ENCODE data around the gene CATSPERZ. TPM values are rescaled to one million over a fixed set of nuclear protein-coding genes. Genes with fewer than 3 reads are reported as not detected.

The CATSPERZ gene
- total and polyA plus RNA-seq, 2 donors (not counting 3 experiments of a cell fraction or from before 2014, with no cell fraction given), result 0.11 TPM; not detected in 1

DNA sequence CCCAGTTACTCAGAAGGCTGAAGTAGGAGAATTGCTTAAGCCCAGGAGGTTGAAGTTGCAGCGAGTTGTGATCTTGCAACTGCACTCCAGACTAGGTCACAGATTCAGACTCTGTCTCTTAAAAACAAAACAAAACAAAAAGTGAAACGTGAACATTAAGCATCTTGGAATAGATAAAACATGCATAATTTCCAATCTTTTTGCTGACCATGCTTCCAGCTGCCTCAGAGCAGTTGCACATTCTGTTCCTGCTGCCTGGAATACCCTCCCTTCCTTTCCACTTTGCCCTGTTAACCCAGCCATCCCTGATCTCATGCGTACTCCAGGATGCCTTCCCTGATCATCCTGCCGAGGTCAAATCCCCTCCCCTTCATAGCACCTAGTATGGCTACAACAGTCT lies 39.1 kb downstream of the CATSPERZ start:
- FAIRE-seq (no peak), DNase-seq (ENCODE audit: low read depth, low spot score) (no peak)
- no TSS peak for BruUV-seq (replicated peaks)
- TF ChIP-seq EZH2 (IDR thresholded peaks at IDR 0.05; ENCODE audit: borderline replicate concordance, low read depth, low read length, severe bottlenecking), result no peak
- no peak for TF ChIP-seq MYC (IDR thresholded peaks at IDR 0.05; ENCODE audit: low read depth, low read length)
- TF ChIP-seq, protein P1, sequence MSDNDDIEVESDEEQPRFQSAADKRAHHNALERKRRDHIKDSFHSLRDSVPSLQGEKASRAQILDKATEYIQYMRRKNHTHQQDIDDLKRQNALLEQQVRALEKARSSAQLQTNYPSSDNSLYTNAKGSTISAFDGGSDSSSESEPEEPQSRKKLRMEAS (IDR thresholded peaks at IDR 0.05; ENCODE audit: insufficient read depth, insufficient read length), result no peak
- no peak for TF ChIP-seq JUN (IDR thresholded peaks at IDR 0.05; ENCODE audit: borderline replicate concordance, insufficient read depth, insufficient read length, low read depth)
- no peak for TF ChIP-seq POLR2AphosphoS5 (IDR thresholded peaks at IDR 0.05; ENCODE audit: insufficient read depth, low read depth, low read length)
- no peak for TF ChIP-seq FOS (IDR thresholded peaks at IDR 0.05; ENCODE audit: borderline replicate concordance, insufficient read depth, low read length)
- H2AFZ ChIP-seq (ENCODE audit: low read depth, low read length), result no peak overlapping the region
- H3K36me3 ChIP-seq (ENCODE audit: control insufficient read depth in 2 of 2, extremely low read depth in 1 of 2, insufficient read depth in 2 of 2, low read length in 2 of 2), result no peaks in the 10 kb centered on the region
- no peak overlapping the region for H3K9ac ChIP-seq (replicated peaks; ENCODE audit: extremely low read depth, insufficient read depth, low read length)
- H3K27ac ChIP-seq (ENCODE audit: insufficient read depth, low read depth, low read length), result no peak overlapping the region
- no peaks in the 10 kb centered on the region for H3K9me3 ChIP-seq (replicated peaks; ENCODE audit: control insufficient read depth, insufficient read depth, low read length)
- H3K27me3 ChIP-seq (ENCODE audit: control insufficient read depth in 2 of 2, insufficient read depth in 2 of 2, low read length in 2 of 2), result no peaks in the 10 kb centered on the region
- dilution Hi-C loops (cut with MboI; ENCODE audit: extremely low pct_ligation_motif_present, low sequenced_read_pairs) (no loop called here), intact Hi-C loops (cut with micrococcal nuclease) (no loop called here)
- H3K4me2 ChIP-seq (ENCODE audit: insufficient read depth, low read length), result no peak overlapping the region
- no peak overlapping the region for H3K4me3 ChIP-seq (replicated peaks in 1 of 3; ENCODE audit: insufficient read depth in 1 of 3, low read depth in 1 of 3, low read length in 3 of 3)
- H3K4me1 ChIP-seq (ENCODE audit: control insufficient read depth, extremely low read depth, insufficient read depth, low read length), result no peaks in the 10 kb centered on the region
- ChIA-PET POLR2A (no interaction called here), CTCF (no interaction called here)
- no peaks in the 10 kb centered on the region for H3K79me2 ChIP-seq (ENCODE audit: control insufficient read depth, insufficient read depth, low read length)
- no peaks in the 10 kb centered on the region for H3K9me1 ChIP-seq (replicated peaks; ENCODE audit: control insufficient read depth, extremely low read depth, insufficient read depth, low read length)
- H4K20me1 ChIP-seq (replicated peaks; ENCODE audit: control insufficient read depth, extremely low read depth, insufficient read depth, low read length), result no peaks in the 10 kb centered on the region

DNA sequence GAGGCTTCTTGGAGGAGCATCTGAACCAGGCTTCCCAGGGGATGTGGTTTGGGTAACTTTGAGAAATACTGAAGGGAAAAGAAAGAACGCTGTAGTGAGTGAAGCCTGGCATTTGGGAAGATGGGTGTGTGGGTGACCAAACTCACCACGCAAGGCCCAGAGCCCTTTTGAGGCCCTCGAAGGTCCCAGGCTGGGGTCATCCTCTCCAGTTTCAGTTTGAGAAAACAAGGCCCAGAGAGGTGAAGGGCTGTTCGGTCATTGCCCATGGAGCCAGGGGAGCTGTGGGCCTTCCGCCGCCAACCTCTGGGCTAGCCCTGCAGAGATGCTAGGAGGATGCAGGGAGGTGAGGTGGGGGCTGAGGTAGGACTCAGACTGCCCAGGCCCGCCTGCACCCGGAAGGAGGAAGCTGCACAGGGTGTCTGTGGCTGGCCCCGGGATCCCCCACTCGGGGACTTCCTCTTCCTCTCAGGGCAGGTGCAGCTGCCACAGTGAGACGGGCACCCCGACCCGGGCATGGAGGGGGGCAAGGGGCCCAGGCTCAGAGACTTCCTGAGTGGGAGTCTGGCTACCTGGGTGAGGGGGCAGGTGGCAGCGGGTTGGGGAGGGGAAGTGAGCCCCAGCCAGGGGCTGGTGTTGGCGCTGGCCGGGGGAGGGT lies 39.7 kb downstream of the CATSPERZ start, which contains the start of gene CCDC88B:
Gene CCDC88B, plus strand, starts transcription at position 451 of the 655 bp plus-strand sequence. Its CDS starts 63 bp downstream, at position 514.
- intact Hi-C loops (cut with micrococcal nuclease) (no loop called here), dilution Hi-C loops (cut with MboI; ENCODE audit: extremely low pct_ligation_motif_present, low sequenced_read_pairs) (no loop called here)
- Histone ChIP-seq H3K9ac (replicated peaks; ENCODE audit: extremely low read depth, insufficient read depth, low read length) (no peak within 1 kb of the TSS), H3K27me3 (ENCODE audit: control insufficient read depth in 2 of 2, insufficient read depth in 2 of 2, low read length in 2 of 2) (no peaks in the 10 kb centered on the region), H3K9me1 (replicated peaks; ENCODE audit: control insufficient read depth, extremely low read depth, insufficient read depth, low read length) (no peaks in the 10 kb centered on the region), H3K9me3 (replicated peaks; ENCODE audit: control insufficient read depth, insufficient read depth, low read length) (no peaks in the 10 kb centered on the region), H3K4me1 (ENCODE audit: control insufficient read depth, extremely low read depth, insufficient read depth, low read length) (no peaks in the 10 kb centered on the region), H3K27ac (ENCODE audit: insufficient read depth, low read depth, low read length) (no peak within 1 kb of the TSS), H3K4me2 (ENCODE audit: insufficient read depth, low read length) (no peak within 1 kb of the TSS), H3K36me3 (ENCODE audit: control insufficient read depth in 2 of 2, extremely low read depth in 1 of 2, insufficient read depth in 2 of 2, low read length in 2 of 2) (no peaks in the 10 kb centered on the region), H2AFZ (ENCODE audit: low read depth, low read length) (peak within 1 kb of the TSS; percentile 50), H3K4me3 (replicated peaks in 1 of 3; ENCODE audit: insufficient read depth in 1 of 3, low read depth in 1 of 3, low read length in 3 of 3) (no peak within 1 kb of the TSS), H3K79me2 (ENCODE audit: control insufficient read depth, insufficient read depth, low read length) (no peaks in the 10 kb centered on the region), H4K20me1 (replicated peaks; ENCODE audit: control insufficient read depth, extremely low read depth, insufficient read depth, low read length) (no peaks in the 10 kb centered on the region)
- DNase-seq (ENCODE audit: low read depth, low spot score) (no peak), FAIRE-seq (no peak)
- no TSS peak for BruUV-seq (replicated peaks)
- ChIA-PET CTCF (interaction anchor here (3.1 kb wide), 2 partner anchors 8 to 22 kb away, joined by 24 to 27 read pairs; partner anchors contain the start of genes PRDX5 and TRMT112), POLR2A (no interaction called here)
- no peak for TF ChIP-seq POLR2A (IDR thresholded peaks at IDR 0.05; ENCODE audit: low read depth, low read length)
- TF ChIP-seq EZH2 (IDR thresholded peaks at IDR 0.05; ENCODE audit: borderline replicate concordance, low read depth, low read length, severe bottlenecking), result no peak
- no peak for TF ChIP-seq JUN (IDR thresholded peaks at IDR 0.05; ENCODE audit: borderline replicate concordance, insufficient read depth, insufficient read length, low read depth)
- TF ChIP-seq GATA2 (IDR thresholded peaks at IDR 0.05; ENCODE audit: insufficient read depth, insufficient read length, low read depth, low read length), result no peak
- TF ChIP-seq, protein P2, sequence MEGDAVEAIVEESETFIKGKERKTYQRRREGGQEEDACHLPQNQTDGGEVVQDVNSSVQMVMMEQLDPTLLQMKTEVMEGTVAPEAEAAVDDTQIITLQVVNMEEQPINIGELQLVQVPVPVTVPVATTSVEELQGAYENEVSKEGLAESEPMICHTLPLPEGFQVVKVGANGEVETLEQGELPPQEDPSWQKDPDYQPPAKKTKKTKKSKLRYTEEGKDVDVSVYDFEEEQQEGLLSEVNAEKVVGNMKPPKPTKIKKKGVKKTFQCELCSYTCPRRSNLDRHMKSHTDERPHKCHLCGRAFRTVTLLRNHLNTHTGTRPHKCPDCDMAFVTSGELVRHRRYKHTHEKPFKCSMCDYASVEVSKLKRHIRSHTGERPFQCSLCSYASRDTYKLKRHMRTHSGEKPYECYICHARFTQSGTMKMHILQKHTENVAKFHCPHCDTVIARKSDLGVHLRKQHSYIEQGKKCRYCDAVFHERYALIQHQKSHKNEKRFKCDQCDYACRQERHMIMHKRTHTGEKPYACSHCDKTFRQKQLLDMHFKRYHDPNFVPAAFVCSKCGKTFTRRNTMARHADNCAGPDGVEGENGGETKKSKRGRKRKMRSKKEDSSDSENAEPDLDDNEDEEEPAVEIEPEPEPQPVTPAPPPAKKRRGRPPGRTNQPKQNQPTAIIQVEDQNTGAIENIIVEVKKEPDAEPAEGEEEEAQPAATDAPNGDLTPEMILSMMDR (IDR thresholded peaks at IDR 0.05; ENCODE audit: extremely low read depth in 1 of 2, insufficient read depth in 1 of 2, low read depth in 1 of 2, low read length in 2 of 2), result no peak
- TF ChIP-seq, protein P1 (IDR thresholded peaks at IDR 0.05; ENCODE audit: insufficient read depth, insufficient read length), result no peak
- TF ChIP-seq FOS (IDR thresholded peaks at IDR 0.05; ENCODE audit: borderline replicate concordance, insufficient read depth, low read length), result no peak
- TF ChIP-seq MYC (IDR thresholded peaks at IDR 0.05; ENCODE audit: low read depth, low read length), result no peak
- TF ChIP-seq POLR2AphosphoS5 (IDR thresholded peaks at IDR 0.05; ENCODE audit: insufficient read depth, low read depth, low read length), result no peak

All from endothelial cell of umbilical vein (primary cell).